NCI-H2196 (cell line): ENCODE measurements around the gene CYP51A1.
"Not testable (repeated sequence)": the region's sequence is repeated elsewhere in the genome, so short reads cannot be mapped to it uniquely, and the experiment has no call there.

Experiments
- DNase-seq: peaks from one replicate; lab custom pipeline; 2025; ENCODE audit not compliant: unreplicated experiment; lab: John Stamatoyannopoulos, UW

Gene CYP51A1

DNA sequence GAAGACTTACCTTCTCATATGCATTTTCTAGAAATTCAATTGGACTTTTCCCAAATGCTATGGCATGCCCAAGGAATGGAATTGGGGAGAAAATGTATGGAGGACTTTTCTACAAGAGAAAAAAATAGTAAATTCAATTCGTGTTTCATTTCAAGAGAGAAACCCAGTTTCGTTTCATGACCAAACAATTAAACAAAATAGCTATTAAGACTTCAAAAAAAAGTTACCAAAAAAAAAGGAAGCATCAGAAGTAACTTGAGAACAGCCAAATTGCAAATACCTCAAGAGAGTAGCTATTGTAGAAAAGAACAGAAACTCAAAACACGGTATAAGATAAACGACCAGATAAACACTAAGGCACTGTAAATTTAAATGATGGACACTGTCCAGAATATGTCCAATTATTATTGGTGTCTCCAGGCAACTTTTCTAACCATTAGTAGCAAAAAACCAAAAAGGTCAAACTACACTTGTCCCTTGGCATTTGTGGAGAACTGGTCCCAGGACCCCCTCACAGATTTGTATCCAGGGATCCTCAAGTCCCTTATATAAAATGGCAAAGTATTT, 2.4 kb downstream of the CYP51A1 start:
- DNase-seq, result no peak

DNA sequence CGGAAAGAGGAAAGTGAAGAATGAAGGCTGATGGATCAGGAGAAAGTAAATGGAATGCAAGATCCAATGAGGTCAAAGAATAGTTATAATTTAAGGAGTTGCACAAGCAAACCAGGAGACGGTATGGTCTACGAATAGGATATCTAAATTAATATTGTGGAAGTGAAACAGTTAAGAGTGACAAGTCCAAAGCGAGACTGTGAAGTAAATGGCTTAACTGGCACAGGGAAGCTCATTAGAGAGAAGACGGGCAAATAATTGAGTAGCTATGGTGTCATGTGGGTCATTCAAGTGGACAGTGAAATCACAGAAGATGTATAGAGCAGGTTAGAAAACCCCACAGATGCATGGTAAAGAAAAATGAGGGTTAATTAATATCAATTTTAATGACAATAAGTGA, 3.2 kb downstream of the CYP51A1 start:
- no peak for DNase-seq

DNA sequence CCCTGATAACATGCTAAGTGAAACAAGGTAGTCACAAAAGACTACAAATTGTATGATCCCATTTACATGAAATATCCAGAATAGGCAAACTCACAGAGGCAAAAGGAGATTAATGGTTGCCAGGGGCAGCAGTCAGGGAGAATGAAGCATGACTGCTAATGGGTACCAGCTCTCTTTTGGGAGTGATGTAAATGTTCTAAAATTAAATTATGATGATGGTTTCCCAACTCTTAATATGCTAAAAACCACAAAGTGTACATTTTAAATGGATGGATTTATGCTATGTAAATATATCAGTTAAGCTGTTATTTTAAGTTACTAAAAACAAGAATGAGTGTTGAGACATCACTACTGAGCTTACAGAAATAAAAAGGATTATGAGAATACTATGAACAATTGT, 12.6 kb downstream of the CYP51A1 start:
- DNase-seq, result no peak

DNA sequence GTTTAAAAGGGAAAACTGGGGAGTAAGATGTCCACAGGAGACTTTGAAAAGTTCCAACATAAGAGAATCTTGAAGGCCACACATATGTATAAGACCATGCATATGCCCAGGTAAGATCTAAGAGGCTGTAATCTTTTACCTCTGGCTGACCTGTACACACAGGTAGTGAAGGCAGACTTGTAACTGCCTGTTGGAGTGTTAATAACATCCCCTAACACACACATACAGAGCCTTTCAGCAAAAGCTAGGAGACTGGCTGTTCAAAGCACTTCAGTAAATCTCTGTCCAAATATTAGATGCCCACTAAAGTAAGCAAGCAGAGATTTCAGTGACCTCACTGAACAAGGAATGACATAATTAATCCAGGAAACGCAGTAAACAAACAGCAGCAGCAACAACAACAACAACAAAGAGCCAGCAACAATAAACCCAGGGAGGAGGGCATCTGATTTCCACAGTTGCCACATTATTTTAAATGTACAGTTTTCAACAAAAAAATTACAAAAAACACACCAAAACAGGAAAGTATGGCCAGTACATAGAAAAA, 15.0 kb downstream of the CYP51A1 start:
- no peak for DNase-seq

- no peak for DNase-seq
These were observed 17.3 kb downstream of the CYP51A1 start for GRCh38 chr7:92116949-92117348.

DNA sequence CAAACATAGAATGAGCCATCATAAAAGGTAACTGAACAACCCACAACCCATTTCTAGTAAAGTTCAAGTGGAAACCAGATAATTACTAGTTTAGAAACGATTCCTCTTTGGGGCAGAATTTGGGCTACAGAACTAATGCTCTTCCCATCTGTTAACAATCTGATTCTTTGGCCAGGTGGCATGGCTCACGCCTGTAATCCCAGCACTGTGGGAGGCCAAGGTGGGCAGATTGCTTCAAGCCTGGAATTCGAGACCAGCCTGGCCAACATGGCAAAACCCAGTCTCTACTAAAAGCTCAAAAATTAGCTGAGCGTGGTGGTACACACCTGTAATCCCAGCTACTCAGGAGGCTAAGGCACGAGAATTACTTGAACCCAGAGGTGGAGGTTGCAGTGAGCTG, 18.5 kb downstream of the CYP51A1 start:
- DNase-seq, result no peak

- no peak for DNase-seq
These were observed 23.4 kb downstream of the CYP51A1 start for GRCh38 chr7:92110857-92111256.

- no peak for DNase-seq
These were observed 25.5 kb downstream of the CYP51A1 start for GRCh38 chr7:92108821-92109220.

- not testable (repeated sequence) for DNase-seq
These were observed 31.4 kb downstream of the CYP51A1 start for GRCh38 chr7:92102862-92103261.

- no peak for DNase-seq
These were observed 33.7 kb downstream of the CYP51A1 start for GRCh38 chr7:92100534-92100933.

DNA sequence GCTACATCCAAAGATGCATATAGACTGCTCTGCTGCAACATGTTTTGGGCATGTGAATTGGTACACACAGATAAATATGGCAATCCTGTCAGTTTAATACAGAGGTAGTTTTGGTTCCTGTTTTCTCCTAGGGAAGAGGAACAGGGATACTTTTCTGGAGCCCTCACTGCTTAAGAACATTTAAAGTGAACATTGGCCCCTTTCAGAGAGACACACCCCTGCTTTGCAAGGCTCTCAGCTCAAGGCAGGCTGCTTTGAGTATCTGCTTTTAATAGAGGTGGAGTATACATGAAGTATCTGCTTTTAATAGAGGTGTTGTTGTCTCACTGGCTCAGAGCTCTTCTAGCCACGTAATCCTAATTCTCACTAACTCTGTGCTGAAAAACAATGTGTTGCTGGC, 38.9 kb downstream of the CYP51A1 start:
- DNase-seq, result no peak

DNA sequence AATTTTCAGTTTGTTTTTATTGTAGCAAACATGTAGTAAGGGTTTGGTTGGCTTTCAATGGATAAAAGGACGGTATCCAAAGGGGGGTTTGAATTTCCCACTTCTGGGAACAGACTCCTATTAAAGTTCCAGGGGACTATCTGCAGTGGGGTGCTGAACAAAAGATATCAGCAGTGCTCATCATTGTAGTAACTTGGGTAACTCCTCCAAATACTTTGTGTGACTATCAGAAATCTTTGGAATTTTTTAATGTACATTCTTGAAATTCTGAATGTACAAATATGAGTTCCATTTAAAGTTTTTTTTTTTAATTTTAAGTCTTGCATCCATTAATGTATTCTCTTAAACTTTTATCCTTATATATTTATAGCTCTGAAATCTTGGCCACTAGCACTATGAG, 42.1 kb downstream of the CYP51A1 start:
- no peak for DNase-seq

DNA sequence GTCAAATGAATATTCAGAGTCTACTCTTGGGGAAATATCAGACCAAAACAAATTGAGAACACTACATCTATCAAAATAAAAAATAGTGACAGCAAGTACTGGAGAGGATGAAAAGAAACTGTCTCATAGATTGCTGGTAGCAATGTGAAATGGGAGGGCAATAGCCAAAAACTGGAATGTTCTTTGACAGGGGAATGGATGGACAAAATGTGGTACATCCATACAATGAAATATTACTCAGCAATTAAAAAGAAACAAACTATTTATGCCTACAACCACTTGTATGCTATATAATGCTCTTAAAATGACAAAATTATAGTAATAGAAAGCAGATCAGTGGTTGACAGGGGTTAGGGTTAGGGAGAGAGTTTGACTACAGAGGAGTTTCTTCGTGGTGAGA, 46.0 kb downstream of the CYP51A1 start:
- no peak for DNase-seq

- DNase-seq, result not testable (repeated sequence)
These were observed 50.4 kb downstream of the CYP51A1 start for GRCh38 chr7:92083922-92084321.

DNA sequence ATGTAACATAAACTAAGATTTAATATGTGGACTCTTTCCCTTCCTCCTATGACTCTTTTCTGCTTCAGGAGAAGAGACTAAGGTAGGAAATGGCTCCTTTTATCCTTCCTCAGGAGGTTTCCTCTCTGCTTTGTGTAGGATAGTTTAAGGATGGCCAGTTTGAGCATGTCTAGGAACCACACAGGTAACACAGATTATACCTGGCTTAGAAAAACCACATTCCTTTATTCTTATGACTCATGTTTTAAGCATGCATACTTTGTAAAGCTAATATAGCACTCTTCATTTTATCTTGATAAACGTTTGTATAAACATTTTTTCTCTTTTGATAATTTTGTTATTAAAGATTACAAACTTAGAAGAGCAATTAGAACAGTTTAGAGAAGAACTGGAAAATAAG, 57.8 kb downstream of the CYP51A1 start:
- DNase-seq, result no peak

- DNase-seq, result no peak
These were observed 58.7 kb downstream of the CYP51A1 start for GRCh38 chr7:92075455-92076158.

- no peak for DNase-seq
These were observed 61.6 kb downstream of the CYP51A1 start for GRCh38 chr7:92072708-92073107.

GRCh38 chr7:92072121-92072520, 62.2 kb downstream of the CYP51A1 start:
- DNase-seq, result no peak

- no peak for DNase-seq
These were observed 63.2 kb downstream of the CYP51A1 start for GRCh38 chr7:92071032-92071431.

DNA sequence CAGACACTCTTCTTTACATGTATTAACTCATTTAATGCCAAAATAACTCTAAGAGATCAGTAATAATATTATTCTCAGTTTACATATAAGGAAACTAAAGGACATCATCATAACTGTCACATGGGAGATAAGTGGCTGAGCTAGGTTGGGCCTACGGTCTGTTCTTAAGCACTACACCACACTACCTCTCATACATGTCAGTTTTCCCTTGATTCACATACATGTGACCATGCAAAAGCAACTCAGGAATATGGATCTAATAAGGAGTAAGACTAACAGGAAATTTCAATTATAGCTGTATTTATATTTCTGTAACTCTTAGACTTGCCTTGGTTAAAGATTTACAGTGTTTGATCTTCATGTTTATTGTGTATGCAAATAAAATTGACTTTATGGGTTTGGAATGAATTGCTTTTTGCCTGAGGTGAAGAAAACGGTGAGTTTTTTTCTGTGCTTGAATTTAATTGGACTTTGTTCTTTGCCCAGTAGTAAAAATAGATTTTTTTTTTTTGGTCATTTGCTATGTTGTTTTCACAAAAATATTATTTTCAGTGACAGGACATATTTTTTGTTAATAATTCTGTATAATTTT, 69.7 kb downstream of the CYP51A1 start:
- no peak for DNase-seq
